Measurements from ENCODE around the gene ADGRF3. TPM values are rescaled to one million over a fixed set of nuclear protein-coding genes. Genes with fewer than 3 reads are reported as not detected.
"Not testable (repeated sequence)": the region's sequence is repeated elsewhere in the genome, so short reads cannot be mapped to it uniquely, and the experiment has no call there.

Gene ADGRF3, protein sequence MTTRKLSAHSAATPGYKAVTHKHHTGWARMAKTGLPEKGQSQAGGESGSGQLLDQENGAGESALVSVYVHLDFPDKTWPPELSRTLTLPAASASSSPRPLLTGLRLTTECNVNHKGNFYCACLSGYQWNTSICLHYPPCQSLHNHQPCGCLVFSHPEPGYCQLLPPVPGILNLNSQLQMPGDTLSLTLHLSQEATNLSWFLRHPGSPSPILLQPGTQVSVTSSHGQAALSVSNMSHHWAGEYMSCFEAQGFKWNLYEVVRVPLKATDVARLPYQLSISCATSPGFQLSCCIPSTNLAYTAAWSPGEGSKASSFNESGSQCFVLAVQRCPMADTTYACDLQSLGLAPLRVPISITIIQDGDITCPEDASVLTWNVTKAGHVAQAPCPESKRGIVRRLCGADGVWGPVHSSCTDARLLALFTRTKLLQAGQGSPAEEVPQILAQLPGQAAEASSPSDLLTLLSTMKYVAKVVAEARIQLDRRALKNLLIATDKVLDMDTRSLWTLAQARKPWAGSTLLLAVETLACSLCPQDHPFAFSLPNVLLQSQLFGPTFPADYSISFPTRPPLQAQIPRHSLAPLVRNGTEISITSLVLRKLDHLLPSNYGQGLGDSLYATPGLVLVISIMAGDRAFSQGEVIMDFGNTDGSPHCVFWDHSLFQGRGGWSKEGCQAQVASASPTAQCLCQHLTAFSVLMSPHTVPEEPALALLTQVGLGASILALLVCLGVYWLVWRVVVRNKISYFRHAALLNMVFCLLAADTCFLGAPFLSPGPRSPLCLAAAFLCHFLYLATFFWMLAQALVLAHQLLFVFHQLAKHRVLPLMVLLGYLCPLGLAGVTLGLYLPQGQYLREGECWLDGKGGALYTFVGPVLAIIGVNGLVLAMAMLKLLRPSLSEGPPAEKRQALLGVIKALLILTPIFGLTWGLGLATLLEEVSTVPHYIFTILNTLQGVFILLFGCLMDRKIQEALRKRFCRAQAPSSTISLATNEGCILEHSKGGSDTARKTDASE
- total RNA-seq: 1 to 10 TPM; 3.7 to 4.6 TPM

DNA sequence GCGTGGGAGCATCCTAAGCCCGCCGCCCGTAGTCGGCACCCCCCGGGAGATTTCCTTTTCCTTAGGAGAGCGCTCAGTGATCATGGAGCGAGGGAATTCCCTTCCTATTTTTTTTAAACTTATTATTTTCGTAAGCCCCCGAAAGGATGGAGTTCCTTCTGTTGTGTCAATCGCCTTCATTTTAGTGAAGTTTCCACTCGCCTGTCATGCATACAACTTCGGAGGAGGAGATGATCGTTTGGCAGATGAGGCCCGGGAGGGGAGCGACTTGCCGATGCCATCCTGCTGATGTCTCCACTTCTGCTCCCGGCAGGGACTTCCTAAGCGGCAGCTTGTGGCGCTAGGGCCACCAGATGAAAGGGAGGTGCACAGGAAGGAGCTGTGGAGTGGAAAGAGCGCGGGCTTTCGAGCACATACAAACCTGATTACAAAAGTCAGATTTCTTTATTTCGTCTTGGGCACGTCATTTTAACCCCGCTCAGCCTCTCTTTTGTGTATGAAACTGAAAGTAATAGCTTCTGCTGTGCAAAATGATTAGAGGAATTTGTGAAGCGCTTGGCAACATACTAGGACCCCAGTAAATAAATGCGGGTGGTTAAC is at the start of gene ADGRF3:
ADGRF3 (minus strand) TSS at position 336 of the 600 bp plus-strand sequence. CDS start 555 bp downstream, outside the sequence.
- peak; percentile 13 for ATAC-seq
- Mint-ChIP-seq H3K36me3 (peaks cover 22% of the 10 kb centered on the region), H3K4me1 (peaks cover 43% of the 10 kb centered on the region), H3K27me3 (no peaks in the 10 kb centered on the region), H3K27ac (peak within 1 kb of the TSS; percentile 96), H3K9me3 (ENCODE audit: low read depth) (no peaks in the 10 kb centered on the region), H3K4me3 (peak within 1 kb of the TSS; percentile 91)
- DNase-seq: peak; percentile 78
- CTCF ChIA-PET: interaction anchor here (0.8 to 3.1 kb wide), 6 partner anchors 9 to 231 kb away, joined by 3 to 14 read pairs (median 4); no protein-coding TSS in a partner anchor

DNA sequence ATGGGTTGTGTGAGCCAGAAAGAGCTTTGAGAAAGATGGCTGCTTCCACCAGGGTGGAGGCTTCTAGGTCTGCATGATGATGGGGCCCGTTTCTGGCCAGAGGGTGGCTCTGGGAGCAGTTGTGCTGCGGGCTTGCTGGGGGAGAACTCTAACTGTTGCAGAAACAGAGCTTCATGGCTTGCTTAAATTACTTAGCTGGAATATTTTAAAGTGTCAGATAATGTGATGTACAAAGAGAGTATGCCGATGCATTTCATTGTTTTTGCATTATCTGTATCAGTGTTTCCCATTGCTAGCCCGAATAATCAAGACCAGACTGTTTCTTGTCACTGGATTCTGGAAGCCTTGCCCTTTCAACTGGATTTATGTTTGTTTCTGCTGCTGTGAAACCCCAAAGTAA is 48.8 kb upstream of the ADGRF3 start:
- no peak for DNase-seq
- H3K9me3 Mint-ChIP-seq (ENCODE audit: low read depth): no peaks in the 10 kb centered on the region
- H3K27ac Mint-ChIP-seq: no peak overlapping the region
- H3K36me3 Mint-ChIP-seq: peaks cover 8% of the 10 kb centered on the region
- CTCF ChIA-PET: no interaction called here
- H3K27me3 Mint-ChIP-seq: no peaks in the 10 kb centered on the region
- H3K4me3 Mint-ChIP-seq: no peak overlapping the region
- ATAC-seq: no peak
- H3K4me1 Mint-ChIP-seq: peaks cover 13% of the 10 kb centered on the region

DNA sequence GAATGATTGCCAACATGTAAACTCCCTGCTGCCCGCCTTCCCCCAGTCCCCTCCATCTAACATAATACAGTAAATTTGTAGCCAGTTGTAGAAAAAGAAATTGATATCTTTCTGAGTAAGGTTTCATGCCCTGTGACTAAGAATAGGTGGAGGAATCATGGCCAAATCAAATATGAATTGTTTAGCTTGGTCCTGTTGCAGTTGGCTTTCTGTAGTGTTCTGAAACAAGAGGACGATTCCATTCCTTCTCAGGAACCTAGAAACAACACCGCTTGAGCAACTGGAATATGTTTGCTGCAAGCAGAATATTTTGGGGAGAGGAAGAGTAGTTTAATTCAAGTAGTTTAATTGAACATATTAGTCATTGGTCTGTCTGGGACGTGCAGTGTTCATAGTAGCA is 48.1 kb upstream of the ADGRF3 start:
- no peak for DNase-seq
- no peak for ATAC-seq
- Mint-ChIP-seq H3K27me3 (no peaks in the 10 kb centered on the region), H3K4me1 (peaks cover 8% of the 10 kb centered on the region), H3K27ac (no peak overlapping the region), H3K4me3 (no peak overlapping the region), H3K36me3 (peaks cover 13% of the 10 kb centered on the region), H3K9me3 (ENCODE audit: low read depth) (no peaks in the 10 kb centered on the region)
- CTCF ChIA-PET: interaction anchor here (1.8 kb wide), 1 partner anchor 403 kb away, joined by 4 read pairs; no protein-coding TSS in a partner anchor

DNA sequence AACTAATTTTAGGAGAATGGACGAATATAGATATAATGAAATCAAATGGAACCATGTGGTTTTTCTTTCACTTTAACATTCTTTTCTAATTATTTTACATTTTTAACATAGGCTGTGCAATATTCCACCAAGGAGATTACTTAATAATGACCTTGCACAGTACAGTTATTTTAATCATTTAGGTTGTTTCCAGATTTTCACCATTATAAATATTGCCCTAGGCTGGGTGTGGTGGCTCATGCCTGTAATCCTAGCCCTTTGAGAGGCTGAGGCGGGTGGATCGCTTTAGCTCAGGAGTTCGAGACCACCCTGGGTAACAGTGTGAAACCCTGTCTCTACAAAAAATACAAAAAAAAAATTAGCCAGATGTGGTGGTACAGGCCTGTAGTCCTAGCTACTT is 40.6 kb upstream of the ADGRF3 start:
- H3K4me1 Mint-ChIP-seq: peaks cover 3% of the 10 kb centered on the region
- CTCF ChIA-PET: no interaction called here
- ATAC-seq (no peak), DNase-seq (no peak)
- H3K9me3 Mint-ChIP-seq (ENCODE audit: low read depth): no peaks in the 10 kb centered on the region
- peaks cover 42% of the 10 kb centered on the region for H3K36me3 Mint-ChIP-seq
- H3K4me3 Mint-ChIP-seq: no peak overlapping the region
- H3K27me3 Mint-ChIP-seq: no peaks in the 10 kb centered on the region
- no peak overlapping the region for H3K27ac Mint-ChIP-seq

DNA sequence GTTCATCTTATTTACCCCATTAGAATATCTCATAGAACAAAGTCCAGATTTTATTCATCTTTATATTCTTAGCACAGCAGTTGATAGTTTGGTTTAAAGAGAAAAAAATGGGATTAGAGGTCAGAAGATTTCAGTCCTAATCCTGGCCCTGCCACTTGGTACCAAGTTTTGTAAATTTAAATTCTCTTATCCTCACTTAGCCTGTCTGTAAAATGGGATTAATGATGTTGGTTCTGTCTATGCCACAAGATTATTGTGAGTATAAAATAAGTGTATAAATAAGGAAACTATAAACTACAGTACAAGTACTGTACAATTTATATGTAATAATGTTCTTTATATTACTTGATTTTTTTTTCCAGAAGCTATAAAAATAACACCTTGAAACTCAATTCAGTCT is 38.0 kb upstream of the ADGRF3 start:
- DNase-seq (no peak), ATAC-seq (no peak)
- Mint-ChIP-seq H3K4me1 (peaks cover 5% of the 10 kb centered on the region), H3K27me3 (no peaks in the 10 kb centered on the region), H3K4me3 (no peak overlapping the region), H3K9me3 (ENCODE audit: low read depth) (no peaks in the 10 kb centered on the region), H3K27ac (no peak overlapping the region), H3K36me3 (peaks cover 45% of the 10 kb centered on the region)
- CTCF ChIA-PET: interaction anchor here (1.2 kb wide), 1 partner anchor 434 kb away, joined by 3 read pairs; no protein-coding TSS in a partner anchor

DNA sequence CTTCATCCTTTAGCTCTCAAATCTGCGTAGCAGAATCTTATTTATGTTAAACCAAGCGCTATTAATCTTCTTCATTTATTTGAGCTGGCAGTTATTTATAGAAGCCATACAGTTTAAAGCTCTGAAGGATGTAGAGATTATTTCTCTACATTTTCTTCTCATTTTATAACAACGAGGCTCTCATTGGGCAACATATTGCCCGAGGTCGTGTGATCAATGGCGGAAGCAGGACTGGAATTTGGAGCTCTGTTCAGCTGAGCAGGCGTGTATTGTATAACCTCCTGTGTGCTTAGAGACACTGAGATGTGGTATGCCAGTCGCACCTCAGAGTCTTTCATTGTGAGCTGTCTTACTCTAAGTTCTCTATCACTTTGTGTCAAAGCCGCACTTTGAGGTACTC is 37.6 kb upstream of the ADGRF3 start:
- no peak for DNase-seq
- ATAC-seq: no peak
- Mint-ChIP-seq H3K4me3 (no peak overlapping the region), H3K27me3 (no peaks in the 10 kb centered on the region), H3K36me3 (peaks cover 44% of the 10 kb centered on the region), H3K4me1 (peaks cover 5% of the 10 kb centered on the region), H3K9me3 (ENCODE audit: low read depth) (no peaks in the 10 kb centered on the region), H3K27ac (no peak overlapping the region)
- CTCF ChIA-PET: interaction anchor here (1.2 kb wide), 1 partner anchor 433 kb away, joined by 3 read pairs; no protein-coding TSS in a partner anchor

DNA sequence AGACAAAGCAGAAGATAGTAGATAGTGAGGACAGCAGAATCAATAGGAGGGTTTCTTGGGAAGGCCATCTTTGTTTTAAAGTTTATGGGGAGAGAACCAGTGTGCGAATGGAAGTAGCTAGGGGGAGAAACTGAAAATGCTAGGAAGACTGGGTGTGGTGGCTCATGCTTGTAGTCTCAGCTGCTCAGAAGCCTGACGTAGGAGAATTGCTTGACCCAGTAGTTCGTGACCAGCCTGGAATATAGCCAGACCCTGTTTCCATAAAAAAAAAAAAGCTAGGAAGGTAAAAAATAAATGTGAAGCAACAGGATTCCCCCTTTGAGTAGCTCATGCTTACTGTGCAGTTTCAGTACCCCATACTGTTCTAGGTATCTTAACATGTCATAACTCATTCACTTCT is 36.0 kb upstream of the ADGRF3 start:
- H3K27me3 Mint-ChIP-seq: no peaks in the 10 kb centered on the region
- H3K4me3 Mint-ChIP-seq: no peak overlapping the region
- ATAC-seq (no peak), DNase-seq (no peak)
- peaks cover 50% of the 10 kb centered on the region for H3K36me3 Mint-ChIP-seq
- CTCF ChIA-PET: interaction anchor here (0.9 to 1.2 kb wide), 2 partner anchors 8 to 52 kb away, joined by 3 to 4 read pairs; no protein-coding TSS in a partner anchor
- no peaks in the 10 kb centered on the region for H3K9me3 Mint-ChIP-seq (ENCODE audit: low read depth)
- peaks cover 2% of the 10 kb centered on the region for H3K4me1 Mint-ChIP-seq
- H3K27ac Mint-ChIP-seq: no peak overlapping the region

DNA sequence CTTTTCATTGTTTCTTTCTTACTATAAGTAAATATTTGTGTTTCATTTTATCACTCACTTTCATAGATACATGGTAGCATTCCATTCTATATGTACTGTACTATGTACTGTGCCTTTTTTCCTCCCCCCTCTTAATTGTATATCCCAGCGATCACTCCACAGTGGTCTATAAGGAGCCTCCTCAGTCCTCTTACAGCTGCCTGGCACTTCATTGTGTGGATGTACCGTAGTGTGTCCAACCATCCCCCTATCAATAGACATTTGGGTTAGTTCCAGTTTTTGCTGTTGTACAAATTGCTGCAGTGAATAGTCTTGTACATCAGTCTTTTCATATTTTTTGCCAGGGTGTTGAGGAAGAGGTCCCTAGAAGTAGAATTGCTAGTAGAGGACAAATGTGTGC is 33.7 kb upstream of the ADGRF3 start:
- Mint-ChIP-seq H3K36me3 (peaks cover 54% of the 10 kb centered on the region), H3K9me3 (ENCODE audit: low read depth) (no peaks in the 10 kb centered on the region), H3K27me3 (no peaks in the 10 kb centered on the region), H3K27ac (no peak overlapping the region), H3K4me1 (peaks cover 10% of the 10 kb centered on the region), H3K4me3 (no peak overlapping the region)
- ATAC-seq (no peak), DNase-seq (no peak)
- CTCF ChIA-PET: interaction anchor here (0.8 kb wide), 2 partner anchors 43 to 694 kb away, joined by 3 to 5 read pairs; no protein-coding TSS in a partner anchor

DNA sequence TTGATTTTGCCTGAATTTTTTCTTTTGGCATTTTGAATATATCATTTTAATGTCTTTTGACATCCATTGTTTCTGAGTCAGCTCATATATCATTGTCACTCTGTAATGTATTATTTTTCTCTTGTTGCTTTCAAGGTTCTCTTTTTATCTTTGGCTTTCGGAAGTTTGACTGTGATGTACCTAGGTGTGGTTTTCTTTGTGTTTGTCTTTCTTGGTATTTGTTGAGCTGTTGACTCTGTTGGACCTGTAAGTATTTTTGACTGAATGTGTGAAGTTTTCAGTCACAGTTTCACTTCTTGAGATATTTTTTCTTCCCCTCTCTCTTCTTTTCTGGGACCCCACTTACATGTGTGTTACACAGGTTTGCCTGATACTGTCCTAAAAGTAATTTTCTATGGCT is 30.2 kb upstream of the ADGRF3 start:
- H3K27ac Mint-ChIP-seq: peak overlapping the region; percentile 49
- no peak for DNase-seq
- no peaks in the 10 kb centered on the region for H3K9me3 Mint-ChIP-seq (ENCODE audit: low read depth)
- peaks cover 8% of the 10 kb centered on the region for H3K4me1 Mint-ChIP-seq
- peaks cover 58% of the 10 kb centered on the region for H3K36me3 Mint-ChIP-seq
- CTCF ChIA-PET: no interaction called here
- H3K27me3 Mint-ChIP-seq: no peaks in the 10 kb centered on the region
- H3K4me3 Mint-ChIP-seq: no peak overlapping the region
- no peak for ATAC-seq

DNA sequence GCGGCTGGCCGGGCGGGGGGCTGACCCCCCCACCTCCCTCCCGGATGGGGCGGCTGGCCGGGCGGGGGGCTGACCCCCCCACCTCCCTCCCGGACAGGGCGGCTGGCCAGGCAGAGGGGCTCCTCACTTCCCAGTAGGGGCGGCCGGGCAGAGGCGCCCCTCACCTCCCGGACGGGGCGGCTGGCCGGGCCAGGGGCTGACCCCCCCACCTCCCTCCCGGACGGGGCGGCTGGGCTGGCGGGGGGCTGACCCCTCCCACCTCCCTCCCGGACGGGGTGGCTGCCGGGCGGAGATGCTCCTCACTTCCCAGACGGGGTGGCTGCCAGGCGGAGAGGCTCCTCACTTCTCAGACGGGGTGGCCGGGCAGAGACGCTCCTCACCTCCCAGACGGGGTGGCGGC is 24.3 kb upstream of the ADGRF3 start:
- H3K9me3 Mint-ChIP-seq (ENCODE audit: low read depth); H3K4me3 Mint-ChIP-seq; H3K27me3 Mint-ChIP-seq; CTCF ChIA-PET; H3K27ac Mint-ChIP-seq; H3K4me1 Mint-ChIP-seq; ATAC-seq; DNase-seq: not testable (repeated sequence)
- H3K36me3 Mint-ChIP-seq: peaks cover 43% of the 10 kb centered on the region

DNA sequence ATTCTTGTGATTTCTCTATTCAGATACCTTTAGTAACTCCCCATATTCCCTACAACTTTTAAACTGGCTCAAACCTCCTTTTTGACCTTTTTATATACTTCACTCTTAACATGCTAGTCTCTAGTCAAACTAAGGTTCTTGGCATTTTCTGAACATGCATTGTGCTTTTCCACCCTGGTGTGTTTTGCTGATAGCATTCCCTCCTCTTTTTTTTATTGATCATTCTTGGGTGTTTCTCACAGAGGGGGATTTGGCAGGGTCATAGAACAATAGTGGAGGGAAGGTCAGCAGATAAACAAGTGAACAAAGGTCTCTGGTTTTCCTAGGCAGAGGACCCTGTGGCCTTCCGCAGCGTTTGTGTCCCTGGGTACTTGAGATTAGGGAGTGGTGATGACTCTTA is 23.1 kb upstream of the ADGRF3 start:
- peaks cover 42% of the 10 kb centered on the region for H3K36me3 Mint-ChIP-seq
- ATAC-seq; H3K9me3 Mint-ChIP-seq (ENCODE audit: low read depth); H3K27me3 Mint-ChIP-seq; H3K4me1 Mint-ChIP-seq; H3K4me3 Mint-ChIP-seq; DNase-seq; CTCF ChIA-PET; H3K27ac Mint-ChIP-seq: not testable (repeated sequence)

DNA sequence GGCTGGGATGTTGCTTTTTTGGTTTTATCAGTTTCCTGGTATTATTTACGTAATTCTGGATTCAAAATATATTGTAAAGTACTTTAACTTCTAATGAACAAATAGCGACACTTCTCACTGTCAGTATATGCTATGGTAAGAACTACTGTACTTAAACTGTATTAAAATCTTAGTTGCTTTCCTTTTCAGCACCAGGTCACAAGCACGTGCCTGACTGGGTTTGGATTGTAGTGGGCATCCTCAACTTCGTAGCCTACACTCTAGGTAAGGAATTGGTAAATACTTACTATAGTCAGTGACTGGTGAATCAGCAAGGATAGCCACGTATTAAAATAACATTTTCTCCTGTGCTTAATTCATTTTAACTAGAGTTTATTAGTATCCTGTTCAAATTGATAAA is 20.4 kb upstream of the ADGRF3 start:
- CTCF ChIA-PET: no interaction called here
- H3K4me3 Mint-ChIP-seq: no peak overlapping the region
- no peak overlapping the region for H3K27ac Mint-ChIP-seq
- ATAC-seq (no peak), DNase-seq (no peak)
- peaks cover 29% of the 10 kb centered on the region for H3K36me3 Mint-ChIP-seq
- H3K27me3 Mint-ChIP-seq: no peaks in the 10 kb centered on the region
- H3K4me1 Mint-ChIP-seq: peaks cover 9% of the 10 kb centered on the region
- no peaks in the 10 kb centered on the region for H3K9me3 Mint-ChIP-seq (ENCODE audit: low read depth)

DNA sequence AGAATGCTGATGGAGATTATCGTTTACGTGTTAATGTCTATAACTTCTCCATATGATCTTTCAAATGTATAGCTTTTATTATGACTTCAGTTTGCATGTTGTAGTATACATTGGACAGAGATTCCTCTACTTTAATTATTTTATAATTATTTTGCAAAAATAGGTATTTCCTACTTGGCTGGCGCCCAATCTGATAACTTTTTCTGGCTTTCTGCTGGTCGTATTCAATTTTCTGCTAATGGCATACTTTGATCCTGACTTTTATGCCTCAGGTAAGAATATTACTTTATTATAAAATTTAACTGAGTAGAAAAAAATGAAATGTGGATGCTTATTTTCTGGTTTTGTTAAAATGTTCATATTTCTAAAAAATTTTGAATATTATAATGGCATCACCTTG is 18.1 kb upstream of the ADGRF3 start:
- Mint-ChIP-seq H3K4me3 (no peak overlapping the region), H3K9me3 (ENCODE audit: low read depth) (no peaks in the 10 kb centered on the region), H3K27me3 (no peaks in the 10 kb centered on the region), H3K36me3 (peaks cover 28% of the 10 kb centered on the region), H3K27ac (no peak overlapping the region), H3K4me1 (peaks cover 18% of the 10 kb centered on the region)
- no peak for DNase-seq
- ATAC-seq: no peak
- CTCF ChIA-PET: no interaction called here
